ENCODE data around the gene SMYD3. TPM values are rescaled to one million over a fixed set of nuclear protein-coding genes. Genes with fewer than 3 reads are reported as not detected.
A peak's percentile ranks its signal among the peaks of the same experiment; 100 is the strongest.

SMYD3 gene
- total and polyA plus RNA-seq, 2 of the 4 experiments (the other 2 are of a cell fraction): 26.5 to 37.6 TPM

GRCh38 chr1:246377625-246378153 lies 129.4 kb downstream of the SMYD3 start:
- no peak overlapping the region for H3K18ac ChIP-seq (ENCODE audit: low read depth, low read length)
- TF ChIP-seq MAFK (IDR thresholded peaks at IDR 0.05; ENCODE audit: low read depth, low read length) (peak; percentile 65), FOS (IDR thresholded peaks at IDR 0.05; ENCODE audit: low read depth, low read length) (no peak), RCOR1 (IDR thresholded peaks at IDR 0.05; ENCODE audit: insufficient replicate concordance, low read length) (no peak)
- H3K9ac ChIP-seq (ENCODE audit: low read depth, low read length): no peak overlapping the region
- H4K5ac ChIP-seq (ENCODE audit: low read depth, low read length): no peak overlapping the region
- H3K9me3 ChIP-seq (ENCODE audit: control insufficient read depth, insufficient read depth, low read length): no peaks in the 10 kb centered on the region
- DNase-seq: no peak
- CTCF ChIA-PET: no interaction called here
- dilution Hi-C loops (cut with HindIII; ENCODE audit: low sequenced_read_pairs, unreplicated experiment) (no loop called here), intact Hi-C loops (cut with micrococcal nuclease) (no loop called here), in situ Hi-C loops (cut with MboI; ENCODE audit: low sequenced_read_pairs) (no loop called here)
- H3K4ac ChIP-seq (ENCODE audit: low read depth, low read length): no peak overlapping the region
- POLR2A ChIA-PET (ENCODE audit: unreplicated experiment): no interaction called here
- no peaks in the 10 kb centered on the region for H3K36me3 ChIP-seq (ENCODE audit: control insufficient read depth, insufficient read depth, low read length)
- H4K20me1 ChIP-seq (ENCODE audit: insufficient read depth, low read length): no peaks in the 10 kb centered on the region; the same call in none of the 2 replicates
- H3K14ac ChIP-seq (replicated peaks; ENCODE audit: low read depth, low read length): no peak overlapping the region
- no peak overlapping the region for H2AFZ ChIP-seq (replicated peaks; ENCODE audit: low read length, poor library complexity)
- H4K8ac ChIP-seq (ENCODE audit: low read depth in 2 of 2, low read length in 2 of 2): no peak overlapping the region
- no peak overlapping the region for H3K4me2 ChIP-seq (ENCODE audit: low read depth, low read length)
- no peaks in the 10 kb centered on the region for H3K4me1 ChIP-seq (ENCODE audit: control insufficient read depth, insufficient read depth, low read length)
- no peak overlapping the region for H2BK15ac ChIP-seq (ENCODE audit: low read depth, low read length)
- no peak overlapping the region for H2AK9ac ChIP-seq (replicated peaks; ENCODE audit: low read depth, low read length, poor library complexity)
- H3K27ac ChIP-seq (ENCODE audit: insufficient read depth, low read length): no peak overlapping the region
- no peak overlapping the region for H4K91ac ChIP-seq (ENCODE audit: insufficient read depth, low read depth, low read length)
- peaks cover 5 to 9% of the 10 kb centered on the region in 2 experiments; a peak in 2 of 4 replicates for H3K79me1 ChIP-seq (ENCODE audit: low read depth in 1 of 2, low read length in 2 of 2)
- H2AK5ac ChIP-seq (ENCODE audit: low read depth, low read length): no peak overlapping the region
- ATAC-seq (ENCODE audit: low read depth): no peak
- no peak overlapping the region for H2BK20ac ChIP-seq (ENCODE audit: low read depth, low read length)
- no CpG with 5 or more reads among the region's 5 CpGs for WGBS, 2 experiments (ENCODE audit: extremely low coverage in 2 of 2, insufficient read length in 1 of 2)
- no TSS peak for BruUV-seq (replicated peaks)
- H3K4me3 ChIP-seq (ENCODE audit: insufficient read depth, low read depth, low read length): no peak overlapping the region
- H3K27me3 ChIP-seq (ENCODE audit: control insufficient read depth, insufficient read depth, low read length): no peaks in the 10 kb centered on the region
- H3K23ac ChIP-seq (ENCODE audit: low read depth, low read length): no peak overlapping the region
- H3K56ac ChIP-seq (ENCODE audit: extremely low read depth, insufficient read depth, low read length): no peak overlapping the region
- H3K9me1 ChIP-seq (ENCODE audit: insufficient read depth, low read length): no peaks in the 10 kb centered on the region
- H2BK120ac ChIP-seq (ENCODE audit: low read depth, low read length): no peak overlapping the region
- H2BK5ac ChIP-seq (ENCODE audit: low read depth, low read length, poor library complexity, severe bottlenecking): no peak overlapping the region
